K562 (cell line): ENCODE results near the gene DAGLB. TPM values are rescaled to one million over a fixed set of nuclear protein-coding genes. Genes with fewer than 3 reads are reported as not detected.

Source experiments
- ADNP ChIP-seq: fragments of 200-800 bp; sonication (Bioruptor generic); IDR thresholded peaks from 2 replicates; pipeline ENCODE4 v1.6.1; 2016; ENCODE audit warnings: missing genetic modification characterization, missing compliant biosample characterization
- ARID3B ChIP-seq: fragments of 250-450 bp; sonication (Bioruptor Pico); IDR thresholded peaks from 2 replicates; pipeline ENCODE4 v1.4.0; 2020; ENCODE audit warnings: borderline replicate concordance
- CCAR2 ChIP-seq: fragments of 200-400 bp; formaldehyde crosslinking; IDR thresholded peaks from 2 replicates; pipeline ENCODE4 v1.6.1; 2017; ENCODE audit warnings: mild to moderate bottlenecking, low read depth, low read length
- KLF1 ChIP-seq: fragments of 450-650 bp; IDR thresholded peaks from 2 replicates; pipeline ENCODE4 v1.6.1; 2016; ENCODE audit warnings: missing genetic modification characterization, missing compliant biosample characterization
- RBBP5 ChIP-seq: fragments of 200-600 bp; sonication (generic); IDR thresholded peaks from 2 replicates; pipeline ENCODE4 v1.6.1; 2012; ENCODE audit warnings: borderline replicate concordance, mild to moderate bottlenecking, low read length, control low read depth, inconsistent platforms; ENCODE audit not compliant: insufficient read depth, poor library complexity, severe bottlenecking
- XRCC5 ChIP-seq: fragments of 200-400 bp; formaldehyde crosslinking; IDR thresholded peaks from 2 replicates; pipeline ENCODE4 v1.6.1; 2017; ENCODE audit warnings: low read depth, mild to moderate bottlenecking, low read length
- polyA plus RNA-seq, 8 experiments: library from polyadenylated mRNA; depleted of rRNA in 4 of 8; stranded (reverse) in 5 of 8; unstranded in 3 of 8; fragments of >200 nt; fragmentation: Nextera tagmentation in 2 of 8; fragmentation: Illumina TruSeq in 1 of 8; extraction: Ambion mirVana in 2 of 8; extraction: Trizol in 1 of 8; gene quantifications; 2 replicates each; pipeline versions ENCODE4 v1.2.1 to v1.2.3, GENCODE V29; 2011 to 2014; ENCODE audit warnings: inconsistent platforms in 1 of 8, missing spikeins in 1 of 8
- total RNA-seq, 7 experiments: library from RNA; depleted of rRNA in 6 of 7; stranded (reverse); fragments of >200 nt in 6 of 7; fragmentation: Illumina TruSeq in 2 of 7; extraction: Trizol in 2 of 7; gene quantifications; 2 replicates each; pipeline versions ENCODE4 v1.2.1 to v1.2.3, GENCODE V29; 2011 to 2021; ENCODE audit warnings: low replicate concordance in 1 of 7
- TF ChIP-seq, protein P1 (sequence below): fragments of 250-450 bp; sonication (Bioruptor Pico); IDR thresholded peaks from 2 replicates; pipeline ENCODE4 v1.5.0; 2021; ENCODE audit warnings: mild to moderate bottlenecking, moderate library complexity
- TF ChIP-seq, protein P2 (sequence below): fragments of 450-650 bp; formaldehyde crosslinking; IDR thresholded peaks from 2 replicates; pipeline ENCODE4 v1.4.0; 2022; ENCODE audit warnings: missing genetic modification characterization
- TF ChIP-seq, protein P3 (sequence below), 2 experiments: fragments of 450-650 bp; formaldehyde crosslinking in 1 of 2; IDR thresholded peaks; 2 replicates each; pipeline versions ENCODE4 v1.4.0 to v1.6.1; 2014 to 2020; ENCODE audit warnings: mild to moderate bottlenecking in 2 of 2, borderline replicate concordance in 1 of 2, low read depth in 1 of 2

The DAGLB gene
- total and polyA plus RNA-seq, 9 of the 15 experiments (the other 6 are each of a cell fraction or from before 2014, with no cell fraction given): 0.92 to 16.4 (median 9.3) TPM

DNA sequence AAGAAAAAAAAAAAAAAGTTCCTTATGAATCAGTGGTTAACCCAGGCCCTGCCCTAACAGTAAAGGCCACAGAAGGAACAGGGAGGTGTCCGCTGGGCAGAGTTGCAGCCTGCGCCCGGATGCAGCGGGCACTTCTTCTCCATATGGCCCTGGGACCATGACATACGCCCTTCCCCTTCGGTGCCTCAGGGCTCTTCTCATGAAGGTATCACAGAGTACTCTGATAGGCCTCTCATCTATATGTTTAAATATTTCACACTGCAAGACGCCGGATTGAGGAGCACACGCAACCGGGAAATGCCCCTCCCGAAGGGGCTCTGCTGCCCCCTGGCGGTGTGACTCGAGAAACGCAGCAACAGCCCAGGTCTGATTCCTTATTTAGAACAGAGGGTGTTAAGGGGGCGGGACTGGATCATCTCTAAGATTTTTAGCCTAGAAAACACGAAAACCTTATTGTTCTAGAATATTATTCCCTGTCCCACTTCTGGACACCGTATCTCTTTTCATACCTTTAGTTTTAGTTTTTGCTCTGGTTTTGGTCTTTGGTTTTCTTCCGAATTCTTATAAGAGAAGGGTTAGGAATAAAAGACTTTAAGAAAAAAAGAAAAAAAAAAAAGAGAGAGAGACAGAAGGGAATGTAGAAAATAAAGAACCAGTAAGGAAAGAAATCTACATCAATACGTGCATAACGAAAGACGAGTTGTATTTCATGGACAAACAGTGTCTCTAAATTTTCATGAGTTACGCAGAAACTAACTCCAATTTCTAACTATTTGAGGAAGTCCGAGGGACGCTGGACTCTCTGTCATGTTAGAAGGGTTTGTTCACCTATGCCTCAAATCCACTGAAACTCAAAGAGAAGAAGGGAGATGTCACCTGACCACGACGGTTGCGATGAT lies 12.0 kb downstream of the DAGLB start (continued):
- TF ChIP-seq, protein P1, sequence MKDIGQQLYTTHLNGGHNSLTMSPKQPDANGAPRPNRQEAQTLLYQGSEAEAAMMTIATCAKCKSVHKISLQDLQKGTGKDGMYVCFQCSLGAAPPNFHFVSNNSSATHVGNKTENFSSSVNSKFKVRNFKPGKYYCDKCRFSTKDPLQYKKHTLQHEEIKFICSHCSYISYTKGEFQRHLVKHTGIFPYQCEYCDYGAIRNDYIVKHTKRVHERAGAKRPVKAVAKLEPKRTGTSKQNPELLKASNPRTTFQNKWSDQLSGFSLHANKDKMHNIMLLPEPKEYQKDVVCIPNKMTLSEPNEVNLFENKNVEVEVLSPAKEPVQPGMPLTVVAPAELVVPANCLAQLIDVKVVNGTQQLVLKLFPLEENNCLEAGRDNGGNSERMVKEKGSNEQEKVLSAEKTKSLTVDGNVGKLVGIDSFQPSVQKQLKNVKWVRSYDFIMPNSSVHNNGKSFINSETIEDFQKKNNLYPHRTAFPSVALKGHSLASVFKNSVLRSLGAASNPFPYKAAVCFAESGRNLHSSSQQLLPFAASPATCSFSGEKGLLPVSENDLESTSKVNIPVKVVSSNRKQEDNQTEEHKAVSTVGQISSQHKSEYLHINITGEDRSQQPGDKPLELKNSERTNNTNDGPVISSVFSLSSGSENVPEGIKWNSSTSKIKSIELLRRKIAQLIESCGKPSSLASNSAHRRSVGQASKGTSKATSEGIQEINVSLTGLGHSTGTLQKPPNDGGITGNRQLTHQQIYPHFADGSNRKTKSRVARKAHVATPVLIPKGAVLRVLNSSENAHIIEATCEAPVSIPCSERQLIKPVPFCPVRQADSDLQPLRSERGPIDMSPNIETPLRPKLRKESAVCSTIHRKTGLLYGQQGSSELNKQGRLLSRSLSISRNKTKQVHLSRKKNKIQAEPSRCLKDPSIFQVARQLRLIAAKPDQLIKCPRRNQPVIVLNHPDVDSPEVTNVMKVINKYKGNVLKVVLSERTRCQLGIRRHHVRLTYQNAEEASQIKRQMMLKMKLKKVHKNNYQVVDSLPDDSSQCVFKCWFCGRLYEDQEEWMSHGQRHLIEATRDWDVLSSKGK: no peak
- TF ChIP-seq, protein P2, sequence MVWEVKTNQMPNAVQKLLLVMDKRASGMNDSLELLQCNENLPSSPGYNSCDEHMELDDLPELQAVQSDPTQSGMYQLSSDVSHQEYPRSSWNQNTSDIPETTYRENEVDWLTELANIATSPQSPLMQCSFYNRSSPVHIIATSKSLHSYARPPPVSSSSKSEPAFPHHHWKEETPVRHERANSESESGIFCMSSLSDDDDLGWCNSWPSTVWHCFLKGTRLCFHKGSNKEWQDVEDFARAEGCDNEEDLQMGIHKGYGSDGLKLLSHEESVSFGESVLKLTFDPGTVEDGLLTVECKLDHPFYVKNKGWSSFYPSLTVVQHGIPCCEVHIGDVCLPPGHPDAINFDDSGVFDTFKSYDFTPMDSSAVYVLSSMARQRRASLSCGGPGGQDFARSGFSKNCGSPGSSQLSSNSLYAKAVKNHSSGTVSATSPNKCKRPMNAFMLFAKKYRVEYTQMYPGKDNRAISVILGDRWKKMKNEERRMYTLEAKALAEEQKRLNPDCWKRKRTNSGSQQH: no peak
- TF ChIP-seq RBBP5 (no peak), CCAR2 (no peak), ADNP (tag) (no peak), KLF1 (no peak), XRCC5 (peak; percentile 88), ARID3B (CRISPR knock-in tag) (no peak)
- TF ChIP-seq, protein P3, sequence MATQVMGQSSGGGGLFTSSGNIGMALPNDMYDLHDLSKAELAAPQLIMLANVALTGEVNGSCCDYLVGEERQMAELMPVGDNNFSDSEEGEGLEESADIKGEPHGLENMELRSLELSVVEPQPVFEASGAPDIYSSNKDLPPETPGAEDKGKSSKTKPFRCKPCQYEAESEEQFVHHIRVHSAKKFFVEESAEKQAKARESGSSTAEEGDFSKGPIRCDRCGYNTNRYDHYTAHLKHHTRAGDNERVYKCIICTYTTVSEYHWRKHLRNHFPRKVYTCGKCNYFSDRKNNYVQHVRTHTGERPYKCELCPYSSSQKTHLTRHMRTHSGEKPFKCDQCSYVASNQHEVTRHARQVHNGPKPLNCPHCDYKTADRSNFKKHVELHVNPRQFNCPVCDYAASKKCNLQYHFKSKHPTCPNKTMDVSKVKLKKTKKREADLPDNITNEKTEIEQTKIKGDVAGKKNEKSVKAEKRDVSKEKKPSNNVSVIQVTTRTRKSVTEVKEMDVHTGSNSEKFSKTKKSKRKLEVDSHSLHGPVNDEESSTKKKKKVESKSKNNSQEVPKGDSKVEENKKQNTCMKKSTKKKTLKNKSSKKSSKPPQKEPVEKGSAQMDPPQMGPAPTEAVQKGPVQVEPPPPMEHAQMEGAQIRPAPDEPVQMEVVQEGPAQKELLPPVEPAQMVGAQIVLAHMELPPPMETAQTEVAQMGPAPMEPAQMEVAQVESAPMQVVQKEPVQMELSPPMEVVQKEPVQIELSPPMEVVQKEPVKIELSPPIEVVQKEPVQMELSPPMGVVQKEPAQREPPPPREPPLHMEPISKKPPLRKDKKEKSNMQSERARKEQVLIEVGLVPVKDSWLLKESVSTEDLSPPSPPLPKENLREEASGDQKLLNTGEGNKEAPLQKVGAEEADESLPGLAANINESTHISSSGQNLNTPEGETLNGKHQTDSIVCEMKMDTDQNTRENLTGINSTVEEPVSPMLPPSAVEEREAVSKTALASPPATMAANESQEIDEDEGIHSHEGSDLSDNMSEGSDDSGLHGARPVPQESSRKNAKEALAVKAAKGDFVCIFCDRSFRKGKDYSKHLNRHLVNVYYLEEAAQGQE (IDR thresholded peaks at IDR 0.05; ENCODE audit: borderline replicate concordance): peak; percentile 79; the same call in 1 of the 2 replicates
- TF ChIP-seq, protein P3 (CRISPR knock-in tag; IDR thresholded peaks at IDR 0.05; ENCODE audit: low read depth): no peak
